GM12878 (cell line): ENCODE results near the gene DYNLT2. TPM values are rescaled to one million over a fixed set of nuclear protein-coding genes. Genes with fewer than 3 reads are reported as not detected.

Source experiments
- ATAC-seq: fragments of 200-7000 bp; cut with Tn5 transposase; 3 replicates; pipeline ENCODE4 v1.9.1; 2020; ENCODE audit warnings: mild to moderate bottlenecking, moderate library complexity
- BruUV-seq: library from RNA; stranded (reverse); fragments of 400-500 nt; replicated peaks from 2 replicates; lab custom pipeline; 2021; lab: Mats Ljungman, UMichigan
- CTCF ChIA-PET: fragments of 300-600 bp; sonication (Branson Sonifier 250); formaldehyde crosslinking; extraction: SDS; loops from one replicate; lab custom pipeline; 2021; ENCODE audit warnings: inconsistent platforms; lab: Yijun Ruan, JAX
- POLR2A ChIA-PET: fragments of 350-600 bp; formaldehyde crosslinking; extraction: SDS; loops from one replicate; lab custom pipeline; 2021; ENCODE audit warnings: inconsistent platforms; lab: Charles Lee
- RAD21 ChIA-PET: fragments of 300-600 bp; sonication (Branson Sonifier 250); formaldehyde crosslinking; loops from one replicate; lab custom pipeline; 2023; ENCODE audit warnings: antibody characterized with exemption; ENCODE audit not compliant: unreplicated experiment; lab: Charles Lee
- SMC1A ChIA-PET: fragments of 300-600 bp; sonication (Branson Sonifier 250); formaldehyde crosslinking; loops from one replicate; lab custom pipeline; 2023; ENCODE audit not compliant: unreplicated experiment, uncharacterized antibody; lab: Charles Lee
- DNase-seq: peaks from one replicate; pipeline ENCODE4 v3.0.0-alpha.2; 2011; ENCODE audit warnings: low read depth, low spot score
- FAIRE-seq: peaks from 3 replicates; lab custom pipeline; 2011; peaks lifted over from hg19 to GRCh38; lab: Jason Lieb, UNC
- H2AFZ ChIP-seq: 2 replicates; pipeline ENCODE4 v1.6.0; 2011; ENCODE audit warnings: low read depth, low read length, control low read depth; ENCODE audit not compliant: control insufficient read depth
- H3K27ac ChIP-seq: 2 replicates; pipeline ENCODE4 v1.5.1; 2011; ENCODE audit warnings: control low read depth; ENCODE audit not compliant: control insufficient read depth, insufficient read depth
- H3K27me3 ChIP-seq, 2 experiments: replicated peaks in 1 of 2; 2 replicates each; pipeline versions ENCODE4 v1.6.0 to v1.6.1; 2011; ENCODE audit warnings: low read length in 1 of 2; ENCODE audit not compliant: control insufficient read depth in 2 of 2, insufficient read depth in 2 of 2
- H3K36me3 ChIP-seq, 2 experiments: 2 replicates each; pipeline ENCODE4 v1.5.1; 2011; ENCODE audit warnings: low read length in 1 of 2; ENCODE audit not compliant: control insufficient read depth in 2 of 2, insufficient read depth in 2 of 2
- H3K4me1 ChIP-seq: 2 replicates; pipeline ENCODE4 v1.6.1; 2011; ENCODE audit warnings: mild to moderate bottlenecking, low read length, moderate library complexity, mixed read lengths; ENCODE audit not compliant: control insufficient read depth, insufficient read depth
- H3K4me2 ChIP-seq: 2 replicates; pipeline ENCODE4 v1.6.0; 2011; ENCODE audit warnings: control low read depth; ENCODE audit not compliant: control insufficient read depth, insufficient read depth
- H3K4me3 ChIP-seq: fragments of 200-600 bp; sonication (generic); 2 replicates; pipeline ENCODE4 v1.5.1; 2016
- H3K79me2 ChIP-seq: 2 replicates; pipeline ENCODE4 v1.6.0; 2011; ENCODE audit warnings: low read length; ENCODE audit not compliant: control insufficient read depth, insufficient read depth
- H3K9ac ChIP-seq: 2 replicates; pipeline ENCODE4 v1.8.0; 2011; ENCODE audit warnings: low read length, control low read depth, mixed read lengths; ENCODE audit not compliant: control insufficient read depth, insufficient read depth
- H3K9me3 ChIP-seq: replicated peaks from 3 replicates; pipeline ENCODE4 v1.5.1; 2011; ENCODE audit warnings: mild to moderate bottlenecking, low read length; ENCODE audit not compliant: control insufficient read depth, insufficient read depth
- H4K20me1 ChIP-seq: 2 replicates; pipeline ENCODE4 v1.6.0; 2011; ENCODE audit not compliant: control insufficient read depth, insufficient read depth
- MEF2B ChIP-seq: fragments of 450-650 bp; IDR thresholded peaks from 2 replicates; pipeline ENCODE4 v1.6.1; 2018; ENCODE audit warnings: mild to moderate bottlenecking, moderate library complexity; ENCODE audit not compliant: partially characterized antibody, poor library complexity, severe bottlenecking
- NFYA ChIP-seq: IDR thresholded peaks from 2 replicates; pipeline ENCODE4 v1.6.1; 2011; ENCODE audit warnings: low read depth, mild to moderate bottlenecking, low read length, improper control_type of control experiment, borderline replicate concordance
- WGBS: methylation state at CpG from one replicate; pipeline ENCODE4 v1.1.6; 2016; ENCODE audit warnings: low lambda C conversion rate; ENCODE audit not compliant: insufficient replicate concordance, insufficient coverage; ENCODE audit errors: missing lambda C conversion rate; 5-methylcytosine and 5-hydroxymethylcytosine counted together
- in situ Hi-C: fragments of 300-500 bp; cut with MboI; formaldehyde crosslinking; loops from 9 replicates; pipeline ENCODE4 v1.14.3; 2018; ENCODE audit warnings: mixed read lengths
- intact Hi-C: fragments of 100-400 bp; cut with micrococcal nuclease; formaldehyde crosslinking; loops from one replicate; pipeline ENCODE4 v1.14.2; 2022; ENCODE audit not compliant: unreplicated experiment
- polyA plus RNA-seq, 11 experiments: library from polyadenylated mRNA; depleted of rRNA in 4 of 11; unstranded in 6 of 11; stranded (reverse) in 5 of 11; fragments of >200 nt; fragmentation: Nextera tagmentation in 4 of 11; fragmentation: Illumina TruSeq in 1 of 11; extraction: Ambion mirVana in 4 of 11; extraction: Trizol in 1 of 11; gene quantifications; 1 replicate in 1 of 11; 2 replicates in 10 of 11; pipeline versions ENCODE4 v1.2.1 to v1.2.3, GENCODE V29; 2011 to 2016; ENCODE audit warnings: inconsistent platforms in 2 of 11, missing spikeins in 2 of 11, low read depth in 1 of 11
- total RNA-seq, 4 experiments: library from RNA; depleted of rRNA in 3 of 4; stranded (reverse); fragments of >200 nt in 3 of 4; fragmentation: Illumina TruSeq in 1 of 4; extraction: Trizol in 1 of 4; gene quantifications; 2 replicates each; pipeline versions ENCODE4 v1.2.1 to v1.2.3, GENCODE V29; 2013 to 2021
- TF ChIP-seq, protein P1 (sequence below): fragments of 450-650 bp; IDR thresholded peaks from 2 replicates; pipeline ENCODE4 v1.6.1; 2017; ENCODE audit warnings: mild to moderate bottlenecking, moderate library complexity

The DYNLT2 gene
- total and polyA plus RNA-seq, 10 of the 15 experiments (the other 5 are each of a cell fraction or from before 2014, with no cell fraction given): 2.2 to 5.9 (median 5.4) TPM

DNA sequence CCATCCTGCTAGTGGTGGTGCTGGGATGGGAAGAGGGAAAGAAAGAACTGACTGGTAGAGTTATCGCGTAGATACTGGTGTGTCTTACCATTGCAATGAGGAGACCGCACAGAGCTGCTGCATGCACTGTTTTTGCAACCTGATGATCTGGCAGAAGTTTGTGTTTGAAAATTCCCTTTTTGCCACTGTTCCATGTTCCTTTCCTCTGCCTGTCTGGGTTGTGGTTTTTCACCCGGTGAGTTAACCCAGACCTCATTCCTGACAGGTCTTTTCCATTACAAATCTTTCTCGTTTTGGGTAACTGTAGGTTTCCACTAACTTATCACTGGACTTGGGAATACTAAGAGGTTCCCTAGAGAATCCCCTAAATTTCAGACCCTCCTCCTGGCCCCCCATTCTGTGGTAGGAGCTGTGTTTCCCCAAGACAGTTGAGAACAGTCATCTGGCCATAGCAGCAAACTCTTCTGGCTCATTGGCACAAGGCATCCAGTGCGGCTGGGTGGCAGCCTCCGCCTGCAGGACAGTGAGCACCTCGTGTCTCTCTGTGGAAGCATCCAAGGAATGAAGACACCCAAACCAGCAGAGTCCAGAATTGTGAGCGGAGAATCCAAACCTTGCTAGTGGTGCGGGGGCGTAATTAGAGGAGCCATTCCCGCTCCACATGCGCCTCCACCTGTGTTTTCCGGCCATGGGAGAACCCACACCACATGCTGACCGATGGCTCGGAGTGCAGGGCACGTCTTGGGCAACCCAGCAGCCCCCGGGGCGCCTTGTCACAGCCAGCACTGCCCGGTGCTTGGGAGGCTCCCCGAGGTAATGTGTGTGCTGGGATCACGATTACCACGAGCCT, 32.8 kb upstream of the DYNLT2 start (continued):
- no peak for TF ChIP-seq MEF2B

DNA sequence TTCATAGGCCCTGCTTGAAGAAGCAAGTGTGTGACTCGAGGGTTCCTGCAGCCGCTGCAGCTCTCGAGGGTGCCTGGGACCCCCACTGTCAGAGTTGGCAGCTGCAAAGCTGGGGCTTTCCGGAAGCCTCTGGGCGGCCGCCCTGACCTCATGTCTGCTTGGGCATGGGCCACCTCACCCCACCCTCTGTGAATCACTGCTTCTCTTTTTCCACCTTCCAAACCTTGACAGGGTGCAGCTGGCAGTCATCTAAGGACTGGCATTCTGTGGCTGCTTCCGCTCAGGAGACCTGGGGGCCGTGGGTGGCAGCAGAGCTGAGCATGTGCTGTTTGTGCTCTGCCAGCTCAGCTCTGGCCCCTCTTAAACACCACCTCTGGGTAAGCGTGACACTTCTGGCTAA, 32.0 kb upstream of the DYNLT2 start:
- no peak for ATAC-seq
- intact Hi-C loops (no loop called here), in situ Hi-C loops (no loop called here)
- Histone ChIP-seq H3K4me2 (no peak overlapping the region), H3K27me3 (no peaks in the 10 kb centered on the region), H3K36me3 (peaks cover 1 to 3% of the 10 kb centered on the region in 2 experiments), H2AFZ (no peak overlapping the region), H3K4me1 (no peaks in the 10 kb centered on the region), H3K9me3 (no peaks in the 10 kb centered on the region; the same call in 2 of the 3 replicates), H3K4me3 (no peak overlapping the region), H4K20me1 (no peaks in the 10 kb centered on the region), H3K27ac (no peak overlapping the region), H3K79me2 (no peaks in the 10 kb centered on the region), H3K9ac (no peak overlapping the region)
- BruUV-seq: no TSS peak
- TF ChIP-seq, protein P1, sequence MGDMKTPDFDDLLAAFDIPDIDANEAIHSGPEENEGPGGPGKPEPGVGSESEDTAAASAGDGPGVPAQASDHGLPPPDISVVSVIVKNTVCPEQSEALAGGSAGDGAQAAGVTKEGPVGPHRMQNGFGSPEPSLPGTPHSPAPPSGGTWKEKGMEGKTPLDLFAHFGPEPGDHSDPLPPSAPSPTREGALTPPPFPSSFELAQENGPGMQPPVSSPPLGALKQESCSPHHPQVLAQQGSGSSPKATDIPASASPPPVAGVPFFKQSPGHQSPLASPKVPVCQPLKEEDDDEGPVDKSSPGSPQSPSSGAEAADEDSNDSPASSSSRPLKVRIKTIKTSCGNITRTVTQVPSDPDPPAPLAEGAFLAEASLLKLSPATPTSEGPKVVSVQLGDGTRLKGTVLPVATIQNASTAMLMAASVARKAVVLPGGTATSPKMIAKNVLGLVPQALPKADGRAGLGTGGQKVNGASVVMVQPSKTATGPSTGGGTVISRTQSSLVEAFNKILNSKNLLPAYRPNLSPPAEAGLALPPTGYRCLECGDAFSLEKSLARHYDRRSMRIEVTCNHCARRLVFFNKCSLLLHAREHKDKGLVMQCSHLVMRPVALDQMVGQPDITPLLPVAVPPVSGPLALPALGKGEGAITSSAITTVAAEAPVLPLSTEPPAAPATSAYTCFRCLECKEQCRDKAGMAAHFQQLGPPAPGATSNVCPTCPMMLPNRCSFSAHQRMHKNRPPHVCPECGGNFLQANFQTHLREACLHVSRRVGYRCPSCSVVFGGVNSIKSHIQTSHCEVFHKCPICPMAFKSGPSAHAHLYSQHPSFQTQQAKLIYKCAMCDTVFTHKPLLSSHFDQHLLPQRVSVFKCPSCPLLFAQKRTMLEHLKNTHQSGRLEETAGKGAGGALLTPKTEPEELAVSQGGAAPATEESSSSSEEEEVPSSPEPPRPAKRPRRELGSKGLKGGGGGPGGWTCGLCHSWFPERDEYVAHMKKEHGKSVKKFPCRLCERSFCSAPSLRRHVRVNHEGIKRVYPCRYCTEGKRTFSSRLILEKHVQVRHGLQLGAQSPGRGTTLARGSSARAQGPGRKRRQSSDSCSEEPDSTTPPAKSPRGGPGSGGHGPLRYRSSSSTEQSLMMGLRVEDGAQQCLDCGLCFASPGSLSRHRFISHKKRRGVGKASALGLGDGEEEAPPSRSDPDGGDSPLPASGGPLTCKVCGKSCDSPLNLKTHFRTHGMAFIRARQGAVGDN: no peak
- TF ChIP-seq NFYA: no peak
- ChIA-PET RAD21 (no interaction called here), SMC1A (no interaction called here), POLR2A (no interaction called here), CTCF (no interaction called here)
- no peak for FAIRE-seq
- DNase-seq: no peak
- WGBS: 83% methylated on average over 9 of the region's 9 CpGs
